GM23338 (cell line): ENCODE data around the gene PIGK. TPM values are rescaled to one million over a fixed set of nuclear protein-coding genes. Genes with fewer than 3 reads are reported as not detected.

ENCODE experiments used
- ATAC-seq: fragments of 200-7000 bp; cut with Tn5 transposase; 3 replicates; pipeline ENCODE4 v1.9.1; 2020
- DNase-seq: peaks from one replicate; pipeline ENCODE4 v3.0.0-alpha.2; 2015; ENCODE audit warnings: low spot score
- H2AFZ ChIP-seq: fragments of 200-600 bp; sonication (generic); 2 replicates; pipeline ENCODE4 v1.8.0; 2016; ENCODE audit warnings: antibody characterized with exemption, mild to moderate bottlenecking, moderate library complexity
- H3F3A ChIP-seq: fragments of 200-600 bp; sonication (generic); replicated peaks from 2 replicates; pipeline ENCODE4 v1.8.0; 2017; ENCODE audit warnings: antibody characterized with exemption, mixed run types, low read depth
- H3K27ac ChIP-seq: fragments of 200-600 bp; sonication (generic); 2 replicates; pipeline ENCODE4 v1.6.1; 2016; ENCODE audit warnings: low read depth
- H3K27me3 ChIP-seq: fragments of 200-600 bp; sonication (generic); 2 replicates; pipeline ENCODE4 v1.8.0; 2016; ENCODE audit warnings: mild to moderate bottlenecking, mixed run types, moderate library complexity; ENCODE audit not compliant: insufficient read depth
- H3K36me3 ChIP-seq: fragments of 200-600 bp; sonication (generic); 2 replicates; pipeline ENCODE4 v1.8.0; 2016; ENCODE audit warnings: mild to moderate bottlenecking; ENCODE audit not compliant: insufficient read depth
- H3K4me1 ChIP-seq: fragments of 200-600 bp; sonication (generic); 2 replicates; pipeline ENCODE4 v1.8.0; 2016; ENCODE audit warnings: mild to moderate bottlenecking, moderate library complexity; ENCODE audit not compliant: insufficient read depth
- H3K4me2 ChIP-seq: fragments of 200-600 bp; sonication (generic); 2 replicates; pipeline ENCODE4 v1.7.1; 2017; ENCODE audit warnings: mixed run types
- H3K4me3 ChIP-seq: fragments of 200-600 bp; sonication (generic); 2 replicates; pipeline ENCODE4 v1.6.1; 2016; ENCODE audit warnings: mixed run types
- H3K79me2 ChIP-seq: fragments of 200-600 bp; sonication (generic); replicated peaks from 2 replicates; pipeline ENCODE4 v1.8.0; 2017; ENCODE audit warnings: mild to moderate bottlenecking; ENCODE audit not compliant: insufficient read depth
- H3K9me2 ChIP-seq: fragments of 200-600 bp; sonication (generic); 2 replicates; pipeline ENCODE4 v1.8.0; 2017; ENCODE audit not compliant: insufficient read depth
- H4K20me1 ChIP-seq: fragments of 200-600 bp; sonication (generic); replicated peaks from 2 replicates; pipeline ENCODE4 v1.8.0; 2017; ENCODE audit warnings: mild to moderate bottlenecking; ENCODE audit not compliant: insufficient read depth
- H3K27ac Mint-ChIP-seq: 2 replicates; pipeline ENCODE4 v1.8.0; 2020; ENCODE audit warnings: inconsistent platforms, mild to moderate bottlenecking, moderate library complexity, mixed read lengths
- H3K27me3 Mint-ChIP-seq: 3 replicates; pipeline ENCODE4 v1.8.0; 2022; ENCODE audit warnings: low read depth, mild to moderate bottlenecking, moderate library complexity, mixed read lengths, inconsistent platforms; ENCODE audit not compliant: insufficient read depth, poor library complexity
- H3K36me3 Mint-ChIP-seq: 3 replicates; pipeline ENCODE4 v1.8.0; 2021; ENCODE audit warnings: low read depth, mild to moderate bottlenecking, inconsistent platforms, moderate library complexity, mixed read lengths
- H3K4me1 Mint-ChIP-seq: 3 replicates; pipeline ENCODE4 v1.8.0; 2020; ENCODE audit warnings: mild to moderate bottlenecking, inconsistent platforms, mixed read lengths
- H3K4me3 Mint-ChIP-seq: 3 replicates; pipeline ENCODE4 v1.8.0; 2021; ENCODE audit warnings: moderate library complexity, mild to moderate bottlenecking, inconsistent platforms, mixed read lengths
- H3K9me3 Mint-ChIP-seq: 3 replicates; pipeline ENCODE4 v1.8.0; 2020; ENCODE audit warnings: moderate library complexity, mild to moderate bottlenecking, inconsistent platforms, mixed read lengths
- CREB1 ChIP-seq: fragments of 250-450 bp; sonication (Bioruptor Pico); IDR thresholded peaks from 2 replicates; pipeline ENCODE4 v1.5.0; 2020; ENCODE audit warnings: low read depth, mild to moderate bottlenecking, moderate library complexity
- ETS1 ChIP-seq: IDR thresholded peaks from 2 replicates; pipeline ENCODE4 v1.6.1; 2016; ENCODE audit warnings: antibody characterized with exemption
- EZH2 ChIP-seq: fragments of 200-600 bp; sonication (generic); IDR thresholded peaks from one replicate; pipeline ENCODE4 v1.8.0; 2017; ENCODE audit warnings: antibody characterized with exemption, mild to moderate bottlenecking, low read depth; ENCODE audit not compliant: unreplicated experiment
- EZH2phosphoT487 ChIP-seq: fragments of 200-600 bp; sonication (generic); IDR thresholded peaks from one replicate; pipeline ENCODE4 v1.8.1; 2018; ENCODE audit warnings: antibody characterized with exemption; ENCODE audit not compliant: unreplicated experiment
- JUNB ChIP-seq: IDR thresholded peaks from one replicate; pipeline ENCODE4 v1.6.1; 2016; ENCODE audit warnings: antibody characterized with exemption; ENCODE audit not compliant: unreplicated experiment
- NANOG ChIP-seq: IDR thresholded peaks from 2 replicates; pipeline ENCODE4 v1.6.1; 2016; ENCODE audit warnings: antibody characterized with exemption, borderline replicate concordance
- STAT1 ChIP-seq: IDR thresholded peaks from one replicate; pipeline ENCODE4 v1.6.1; 2016; ENCODE audit warnings: antibody characterized with exemption; ENCODE audit not compliant: unreplicated experiment
- ZNF114 ChIP-seq: fragments of 250-450 bp; sonication (Bioruptor Pico); IDR thresholded peaks from 2 replicates; pipeline ENCODE4 v1.5.0; 2020; ENCODE audit warnings: mild to moderate bottlenecking, moderate library complexity
- polyA plus RNA-seq: library from polyadenylated mRNA; unstranded; fragments of >200 nt; fragmentation: Nextera tagmentation; extraction: Ambion mirVana; gene quantifications from 2 replicates; pipeline ENCODE4 v1.2.1, GENCODE V29; 2016
- total RNA-seq: library from RNA; depleted of rRNA; stranded (reverse); fragments of >200 nt; shearing (Covaris generic); gene quantifications from 2 replicates; pipeline ENCODE4 v1.2.3, GENCODE V29; 2014
- TF ChIP-seq, protein P1 (sequence below): fragments of 250-450 bp; sonication (Bioruptor Pico); IDR thresholded peaks from 2 replicates; pipeline ENCODE4 v1.5.0; 2020; ENCODE audit warnings: mild to moderate bottlenecking, moderate library complexity
- TF ChIP-seq, protein P2 (sequence below), 2 experiments: fragments of 200-600 bp in 1 of 2; sonication (generic) in 1 of 2; conservative IDR thresholded peaks; 2 replicates each; pipeline versions ENCODE4 v1.5.1 to v1.6.1; 2016 to 2017; ENCODE audit warnings: antibody characterized with exemption in 2 of 2, low read depth in 2 of 2, mild to moderate bottlenecking in 2 of 2, moderate library complexity in 1 of 2
- TF ChIP-seq, protein P3 (sequence below): IDR thresholded peaks from one replicate; pipeline ENCODE4 v1.6.1; 2018; ENCODE audit warnings: antibody characterized with exemption; ENCODE audit not compliant: unreplicated experiment

Gene PIGK
- total and polyA plus RNA-seq, 2 experiments from 2014 or later = 16.4 to 26.4 TPM

- TF ChIP-seq, protein P1, sequence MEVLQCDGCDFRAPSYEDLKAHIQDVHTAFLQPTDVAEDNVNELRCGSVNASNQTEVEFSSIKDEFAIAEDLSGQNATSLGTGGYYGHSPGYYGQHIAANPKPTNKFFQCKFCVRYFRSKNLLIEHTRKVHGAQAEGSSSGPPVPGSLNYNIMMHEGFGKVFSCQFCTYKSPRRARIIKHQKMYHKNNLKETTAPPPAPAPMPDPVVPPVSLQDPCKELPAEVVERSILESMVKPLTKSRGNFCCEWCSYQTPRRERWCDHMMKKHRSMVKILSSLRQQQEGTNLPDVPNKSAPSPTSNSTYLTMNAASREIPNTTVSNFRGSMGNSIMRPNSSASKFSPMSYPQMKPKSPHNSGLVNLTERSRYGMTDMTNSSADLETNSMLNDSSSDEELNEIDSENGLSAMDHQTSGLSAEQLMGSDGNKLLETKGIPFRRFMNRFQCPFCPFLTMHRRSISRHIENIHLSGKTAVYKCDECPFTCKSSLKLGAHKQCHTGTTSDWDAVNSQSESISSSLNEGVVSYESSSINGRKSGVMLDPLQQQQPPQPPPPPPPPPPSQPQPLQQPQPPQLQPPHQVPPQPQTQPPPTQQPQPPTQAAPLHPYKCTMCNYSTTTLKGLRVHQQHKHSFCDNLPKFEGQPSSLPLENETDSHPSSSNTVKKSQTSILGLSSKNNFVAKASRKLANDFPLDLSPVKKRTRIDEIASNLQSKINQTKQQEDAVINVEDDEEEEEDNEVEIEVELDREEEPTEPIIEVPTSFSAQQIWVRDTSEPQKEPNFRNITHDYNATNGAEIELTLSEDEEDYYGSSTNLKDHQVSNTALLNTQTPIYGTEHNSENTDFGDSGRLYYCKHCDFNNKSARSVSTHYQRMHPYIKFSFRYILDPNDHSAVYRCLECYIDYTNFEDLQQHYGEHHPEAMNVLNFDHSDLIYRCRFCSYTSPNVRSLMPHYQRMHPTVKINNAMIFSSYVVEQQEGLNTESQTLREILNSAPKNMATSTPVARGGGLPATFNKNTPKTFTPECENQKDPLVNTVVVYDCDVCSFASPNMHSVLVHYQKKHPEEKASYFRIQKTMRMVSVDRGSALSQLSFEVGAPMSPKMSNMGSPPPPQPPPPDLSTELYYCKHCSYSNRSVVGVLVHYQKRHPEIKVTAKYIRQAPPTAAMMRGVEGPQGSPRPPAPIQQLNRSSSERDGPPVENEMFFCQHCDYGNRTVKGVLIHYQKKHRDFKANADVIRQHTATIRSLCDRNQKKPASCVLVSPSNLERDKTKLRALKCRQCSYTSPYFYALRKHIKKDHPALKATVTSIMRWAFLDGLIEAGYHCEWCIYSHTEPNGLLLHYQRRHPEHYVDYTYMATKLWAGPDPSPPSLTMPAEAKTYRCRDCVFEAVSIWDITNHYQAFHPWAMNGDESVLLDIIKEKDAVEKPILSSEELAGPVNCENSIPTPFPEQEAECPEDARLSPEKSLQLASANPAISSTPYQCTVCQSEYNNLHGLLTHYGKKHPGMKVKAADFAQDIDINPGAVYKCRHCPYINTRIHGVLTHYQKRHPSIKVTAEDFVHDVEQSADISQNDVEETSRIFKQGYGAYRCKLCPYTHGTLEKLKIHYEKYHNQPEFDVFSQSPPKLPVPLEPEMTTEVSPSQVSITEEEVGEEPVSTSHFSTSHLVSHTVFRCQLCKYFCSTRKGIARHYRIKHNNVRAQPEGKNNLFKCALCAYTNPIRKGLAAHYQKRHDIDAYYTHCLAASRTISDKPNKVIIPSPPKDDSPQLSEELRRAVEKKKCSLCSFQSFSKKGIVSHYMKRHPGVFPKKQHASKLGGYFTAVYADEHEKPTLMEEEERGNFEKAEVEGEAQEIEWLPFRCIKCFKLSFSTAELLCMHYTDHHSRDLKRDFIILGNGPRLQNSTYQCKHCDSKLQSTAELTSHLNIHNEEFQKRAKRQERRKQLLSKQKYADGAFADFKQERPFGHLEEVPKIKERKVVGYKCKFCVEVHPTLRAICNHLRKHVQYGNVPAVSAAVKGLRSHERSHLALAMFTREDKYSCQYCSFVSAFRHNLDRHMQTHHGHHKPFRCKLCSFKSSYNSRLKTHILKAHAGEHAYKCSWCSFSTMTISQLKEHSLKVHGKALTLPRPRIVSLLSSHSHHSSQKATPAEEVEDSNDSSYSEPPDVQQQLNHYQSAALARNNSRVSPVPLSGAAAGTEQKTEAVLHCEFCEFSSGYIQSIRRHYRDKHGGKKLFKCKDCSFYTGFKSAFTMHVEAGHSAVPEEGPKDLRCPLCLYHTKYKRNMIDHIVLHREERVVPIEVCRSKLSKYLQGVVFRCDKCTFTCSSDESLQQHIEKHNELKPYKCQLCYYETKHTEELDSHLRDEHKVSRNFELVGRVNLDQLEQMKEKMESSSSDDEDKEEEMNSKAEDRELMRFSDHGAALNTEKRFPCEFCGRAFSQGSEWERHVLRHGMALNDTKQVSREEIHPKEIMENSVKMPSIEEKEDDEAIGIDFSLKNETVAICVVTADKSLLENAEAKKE = peak; percentile 75; the same call in 1 of the 2 replicates
- TF ChIP-seq ZNF114 (CRISPR knock-in tag) (0 out of 2 replicates have a peak, but pooled peaks have one; percentile 48), NANOG (no peak)
Observed at GRCh38 chr1:77081834-77082233, 137.4 kb downstream of the PIGK start (continued).

- Histone ChIP-seq H3K4me2 (no peak overlapping the region), H3K4me1 (peaks cover 22% of the 10 kb centered on the region), H3K27me3 (no peaks in the 10 kb centered on the region), H4K20me1 (no peaks in the 10 kb centered on the region), H3K79me2 (no peaks in the 10 kb centered on the region), H3F3A (no peaks in the 10 kb centered on the region), H2AFZ (no peak overlapping the region), H3K9me2 (no peaks in the 10 kb centered on the region), H3K4me3 (no peak overlapping the region), H3K27ac (no peak overlapping the region), H3K36me3 (no peaks in the 10 kb centered on the region)
- DNase-seq = no peak
- no peaks in the 10 kb centered on the region for H3K36me3 Mint-ChIP-seq
- H3K27ac Mint-ChIP-seq = no peak overlapping the region
- H3K27me3 Mint-ChIP-seq = peaks cover under 1% of the 10 kb centered on the region
- peaks cover 17% of the 10 kb centered on the region for H3K4me1 Mint-ChIP-seq
- H3K9me3 Mint-ChIP-seq = no peaks in the 10 kb centered on the region
- H3K4me3 Mint-ChIP-seq = no peak overlapping the region
- no peak for ATAC-seq
- TF ChIP-seq ZNF114 (CRISPR knock-in tag) (no peak), CREB1 (CRISPR knock-in tag) (no peak), EZH2phosphoT487 (no peak), JUNB (no peak), ETS1 (no peak), STAT1 (no peak), EZH2 (no peak)
- TF ChIP-seq, protein P2, sequence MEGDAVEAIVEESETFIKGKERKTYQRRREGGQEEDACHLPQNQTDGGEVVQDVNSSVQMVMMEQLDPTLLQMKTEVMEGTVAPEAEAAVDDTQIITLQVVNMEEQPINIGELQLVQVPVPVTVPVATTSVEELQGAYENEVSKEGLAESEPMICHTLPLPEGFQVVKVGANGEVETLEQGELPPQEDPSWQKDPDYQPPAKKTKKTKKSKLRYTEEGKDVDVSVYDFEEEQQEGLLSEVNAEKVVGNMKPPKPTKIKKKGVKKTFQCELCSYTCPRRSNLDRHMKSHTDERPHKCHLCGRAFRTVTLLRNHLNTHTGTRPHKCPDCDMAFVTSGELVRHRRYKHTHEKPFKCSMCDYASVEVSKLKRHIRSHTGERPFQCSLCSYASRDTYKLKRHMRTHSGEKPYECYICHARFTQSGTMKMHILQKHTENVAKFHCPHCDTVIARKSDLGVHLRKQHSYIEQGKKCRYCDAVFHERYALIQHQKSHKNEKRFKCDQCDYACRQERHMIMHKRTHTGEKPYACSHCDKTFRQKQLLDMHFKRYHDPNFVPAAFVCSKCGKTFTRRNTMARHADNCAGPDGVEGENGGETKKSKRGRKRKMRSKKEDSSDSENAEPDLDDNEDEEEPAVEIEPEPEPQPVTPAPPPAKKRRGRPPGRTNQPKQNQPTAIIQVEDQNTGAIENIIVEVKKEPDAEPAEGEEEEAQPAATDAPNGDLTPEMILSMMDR (conservative IDR thresholded peaks at IDR 0.05; ENCODE audit: low read depth in 2 of 2) = no peak
- TF ChIP-seq, protein P3, sequence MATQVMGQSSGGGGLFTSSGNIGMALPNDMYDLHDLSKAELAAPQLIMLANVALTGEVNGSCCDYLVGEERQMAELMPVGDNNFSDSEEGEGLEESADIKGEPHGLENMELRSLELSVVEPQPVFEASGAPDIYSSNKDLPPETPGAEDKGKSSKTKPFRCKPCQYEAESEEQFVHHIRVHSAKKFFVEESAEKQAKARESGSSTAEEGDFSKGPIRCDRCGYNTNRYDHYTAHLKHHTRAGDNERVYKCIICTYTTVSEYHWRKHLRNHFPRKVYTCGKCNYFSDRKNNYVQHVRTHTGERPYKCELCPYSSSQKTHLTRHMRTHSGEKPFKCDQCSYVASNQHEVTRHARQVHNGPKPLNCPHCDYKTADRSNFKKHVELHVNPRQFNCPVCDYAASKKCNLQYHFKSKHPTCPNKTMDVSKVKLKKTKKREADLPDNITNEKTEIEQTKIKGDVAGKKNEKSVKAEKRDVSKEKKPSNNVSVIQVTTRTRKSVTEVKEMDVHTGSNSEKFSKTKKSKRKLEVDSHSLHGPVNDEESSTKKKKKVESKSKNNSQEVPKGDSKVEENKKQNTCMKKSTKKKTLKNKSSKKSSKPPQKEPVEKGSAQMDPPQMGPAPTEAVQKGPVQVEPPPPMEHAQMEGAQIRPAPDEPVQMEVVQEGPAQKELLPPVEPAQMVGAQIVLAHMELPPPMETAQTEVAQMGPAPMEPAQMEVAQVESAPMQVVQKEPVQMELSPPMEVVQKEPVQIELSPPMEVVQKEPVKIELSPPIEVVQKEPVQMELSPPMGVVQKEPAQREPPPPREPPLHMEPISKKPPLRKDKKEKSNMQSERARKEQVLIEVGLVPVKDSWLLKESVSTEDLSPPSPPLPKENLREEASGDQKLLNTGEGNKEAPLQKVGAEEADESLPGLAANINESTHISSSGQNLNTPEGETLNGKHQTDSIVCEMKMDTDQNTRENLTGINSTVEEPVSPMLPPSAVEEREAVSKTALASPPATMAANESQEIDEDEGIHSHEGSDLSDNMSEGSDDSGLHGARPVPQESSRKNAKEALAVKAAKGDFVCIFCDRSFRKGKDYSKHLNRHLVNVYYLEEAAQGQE = no peak
Observed at GRCh38 chr1:77076759-77077158, 142.5 kb downstream of the PIGK start.
